Measurements from ENCODE around the gene FBXO28.

The FBXO28 gene

GRCh38 chr1:224196813-224197600 lies 83.1 kb downstream of the FBXO28 start:
- no peaks in the 10 kb centered on the region for H3K79me2 ChIP-seq (ENCODE audit: low read length)
- H3K9me2 ChIP-seq (replicated peaks; ENCODE audit: insufficient read depth, low read length) = no peaks in the 10 kb centered on the region
- peaks cover 3% of the 10 kb centered on the region; the same call in 1 of the 2 replicates for H3F3A ChIP-seq (ENCODE audit: insufficient read depth, low read length)
- H3K36me3 ChIP-seq (replicated peaks; ENCODE audit: insufficient read depth, low read length) = 0 out of 2 replicates have a peak, but pooled peaks cover 5% of the 10 kb centered on the region
- no peak overlapping the region for H3K27ac ChIP-seq (ENCODE audit: low read length)
- no peaks in the 10 kb centered on the region for H3K4me1 ChIP-seq (ENCODE audit: low read length)
- no peak overlapping the region for H3K4me3 ChIP-seq (ENCODE audit: low read length)
- H4K20me1 ChIP-seq (ENCODE audit: insufficient read depth, low read length) = no peaks in the 10 kb centered on the region
- no peaks in the 10 kb centered on the region for H3K9me3 ChIP-seq (replicated peaks; ENCODE audit: insufficient read depth, low read length)
- no peak overlapping the region for H2AFZ ChIP-seq (ENCODE audit: low read length)
- no peak for DNase-seq
- H3K4me2 ChIP-seq (ENCODE audit: low read depth, low read length) = no peak overlapping the region
- no peak overlapping the region for H3K9ac ChIP-seq (ENCODE audit: low read length)
- TF ChIP-seq EZH2phosphoT487 (IDR thresholded peaks at IDR 0.05; ENCODE audit: low read length) = no peak
- TF ChIP-seq CTCF (IDR thresholded peaks at IDR 0.05; ENCODE audit: low read length) = no peak
- H3K27me3 ChIP-seq (replicated peaks; ENCODE audit: insufficient read depth, low read length) = no peaks in the 10 kb centered on the region

GRCh38 chr1:224198572-224198971 lies 84.7 kb downstream of the FBXO28 start:
- H3K4me1 ChIP-seq (ENCODE audit: low read length) = no peaks in the 10 kb centered on the region
- H3K27me3 ChIP-seq (replicated peaks; ENCODE audit: insufficient read depth, low read length) = no peaks in the 10 kb centered on the region
- H3K9me2 ChIP-seq (replicated peaks; ENCODE audit: insufficient read depth, low read length) = no peaks in the 10 kb centered on the region
- H3K9ac ChIP-seq (ENCODE audit: low read length) = no peak overlapping the region
- no peak overlapping the region for H2AFZ ChIP-seq (ENCODE audit: low read length)
- H3K9me3 ChIP-seq (replicated peaks; ENCODE audit: insufficient read depth, low read length) = no peaks in the 10 kb centered on the region
- H3F3A ChIP-seq (ENCODE audit: insufficient read depth, low read length) = peaks cover 3% of the 10 kb centered on the region; the same call in 1 of the 2 replicates
- no peak overlapping the region for H3K4me3 ChIP-seq (ENCODE audit: low read length)
- H4K20me1 ChIP-seq (ENCODE audit: insufficient read depth, low read length) = no peaks in the 10 kb centered on the region
- no peak overlapping the region for H3K27ac ChIP-seq (ENCODE audit: low read length)
- TF ChIP-seq EZH2phosphoT487 (IDR thresholded peaks at IDR 0.05; ENCODE audit: low read length) (no peak), CTCF (IDR thresholded peaks at IDR 0.05; ENCODE audit: low read length) (no peak), EZH2 (optimal IDR thresholded peaks at IDR 0.05; ENCODE audit: low read depth, low read length) (no peak)
- no peak overlapping the region for H3K4me2 ChIP-seq (ENCODE audit: low read depth, low read length)
- no peaks in the 10 kb centered on the region for H3K79me2 ChIP-seq (ENCODE audit: low read length)
- H3K36me3 ChIP-seq (replicated peaks; ENCODE audit: insufficient read depth, low read length) = no peaks in the 10 kb centered on the region
- no peak for DNase-seq

GRCh38 chr1:224199679-224200078 lies 85.8 kb downstream of the FBXO28 start:
- no peaks in the 10 kb centered on the region for H3K27me3 ChIP-seq (replicated peaks; ENCODE audit: insufficient read depth, low read length)
- TF ChIP-seq EZH2phosphoT487 (IDR thresholded peaks at IDR 0.05; ENCODE audit: low read length) = no peak
- no peak for TF ChIP-seq CTCF (IDR thresholded peaks at IDR 0.05; ENCODE audit: low read length)
- no peak for TF ChIP-seq EZH2 (optimal IDR thresholded peaks at IDR 0.05; ENCODE audit: low read depth, low read length)
- H3K4me1 ChIP-seq (ENCODE audit: low read length) = no peaks in the 10 kb centered on the region

More at GRCh38 chr1:224199679-224200078, 85.8 kb downstream of the FBXO28 start:
- no peaks in the 10 kb centered on the region for H3K36me3 ChIP-seq (replicated peaks; ENCODE audit: insufficient read depth, low read length)
- H3K9ac ChIP-seq (ENCODE audit: low read length) = no peak overlapping the region
- no peak overlapping the region for H3K4me2 ChIP-seq (ENCODE audit: low read depth, low read length)
- H3K4me3 ChIP-seq (ENCODE audit: low read length) = no peak overlapping the region
- no peaks in the 10 kb centered on the region for H3K79me2 ChIP-seq (ENCODE audit: low read length)
- no peaks in the 10 kb centered on the region for H3K9me2 ChIP-seq (replicated peaks; ENCODE audit: insufficient read depth, low read length)
- no peak overlapping the region for H2AFZ ChIP-seq (ENCODE audit: low read length)
- no peak overlapping the region for H3K27ac ChIP-seq (ENCODE audit: low read length)
- H4K20me1 ChIP-seq (ENCODE audit: insufficient read depth, low read length) = no peaks in the 10 kb centered on the region
- no peaks in the 10 kb centered on the region for H3K9me3 ChIP-seq (replicated peaks; ENCODE audit: insufficient read depth, low read length)
- DNase-seq = no peak
- peaks cover 3% of the 10 kb centered on the region; the same call in 1 of the 2 replicates for H3F3A ChIP-seq (ENCODE audit: insufficient read depth, low read length)
